GM12875 (cell line): ENCODE measurements around the gene DGKB.

Experiments used
- H3K4me3 ChIP-seq: one replicate; pipeline ENCODE4 v1.5.1; 2011; ENCODE audit warnings: low read depth, low read length, control low read depth
- CTCF ChIP-seq: IDR thresholded peaks from 2 replicates; pipeline ENCODE4 v1.5.1; 2011; ENCODE audit warnings: low read depth, mild to moderate bottlenecking, control low read depth, inconsistent platforms, low read length, moderate library complexity, borderline replicate concordance; ENCODE audit not compliant: insufficient read depth

The DGKB gene

GRCh38 chr7:14600766-14601367 is 301.7 kb downstream of the DGKB start:
- no peak overlapping the region for H3K4me3 ChIP-seq
- TF ChIP-seq CTCF, result no peak

GRCh38 chr7:14598978-14599377 is 303.6 kb downstream of the DGKB start:
- no peak for TF ChIP-seq CTCF
- H3K4me3 ChIP-seq, result no peak overlapping the region

GRCh38 chr7:14596421-14596820 is 306.1 kb downstream of the DGKB start:
- no peak overlapping the region for H3K4me3 ChIP-seq
- TF ChIP-seq CTCF, result no peak

GRCh38 chr7:14590206-14590605 is 312.3 kb downstream of the DGKB start:
- H3K4me3 ChIP-seq, result no peak overlapping the region
- no peak for TF ChIP-seq CTCF

GRCh38 chr7:14585232-14585631 is 317.3 kb downstream of the DGKB start:
- H3K4me3 ChIP-seq, result no peak overlapping the region
- no peak for TF ChIP-seq CTCF

- no peak for TF ChIP-seq CTCF
- H3K4me3 ChIP-seq, result no peak overlapping the region
Observed at GRCh38 chr7:14583518-14583917, 319.0 kb downstream of the DGKB start.

- TF ChIP-seq CTCF, result no peak
- no peak overlapping the region for H3K4me3 ChIP-seq
Observed at GRCh38 chr7:14582010-14582409, 320.5 kb downstream of the DGKB start.
